Erythroblast (primary cell): Measurements from ENCODE around the gene PCCB.
"Not testable (repeated sequence)": the region's sequence is repeated elsewhere in the genome, so short reads cannot be mapped to it uniquely, and the experiment has no call there.

Experiments used
- GATA1 ChIP-seq: IDR thresholded peaks from 2 replicates; pipeline ENCODE4 v1.6.1; 2011; ENCODE audit warnings: low read depth, mild to moderate bottlenecking, control low read depth, low read length, moderate library complexity
- POLR2A ChIP-seq: IDR thresholded peaks from 2 replicates; pipeline ENCODE4 v1.6.1; 2011; ENCODE audit warnings: mild to moderate bottlenecking, low read length

- TF ChIP-seq POLR2A, GATA1: not testable (repeated sequence)
Observed at GRCh38 chr3:136334726-136335125, 84.6 kb downstream of the PCCB start.
